ENCODE data around the gene TEX12. TPM values are rescaled to one million over a fixed set of nuclear protein-coding genes. Genes with fewer than 3 reads are reported as not detected.

Gene TEX12
- total RNA-seq (under 1 TPM; 0.17 to 0.99 TPM), polyA plus RNA-seq (ENCODE audit: insufficient read length in 2 of 2) (under 1 TPM in 1 of 2 donors, not detected in 1; 0.14 TPM)
- long read RNA-seq, donor 1, result 0 reads
- long read RNA-seq, donor 2, result 0 reads
- long read RNA-seq, donor 3, result 0 reads
- long read RNA-seq, donor 4, result 0 reads

DNA sequence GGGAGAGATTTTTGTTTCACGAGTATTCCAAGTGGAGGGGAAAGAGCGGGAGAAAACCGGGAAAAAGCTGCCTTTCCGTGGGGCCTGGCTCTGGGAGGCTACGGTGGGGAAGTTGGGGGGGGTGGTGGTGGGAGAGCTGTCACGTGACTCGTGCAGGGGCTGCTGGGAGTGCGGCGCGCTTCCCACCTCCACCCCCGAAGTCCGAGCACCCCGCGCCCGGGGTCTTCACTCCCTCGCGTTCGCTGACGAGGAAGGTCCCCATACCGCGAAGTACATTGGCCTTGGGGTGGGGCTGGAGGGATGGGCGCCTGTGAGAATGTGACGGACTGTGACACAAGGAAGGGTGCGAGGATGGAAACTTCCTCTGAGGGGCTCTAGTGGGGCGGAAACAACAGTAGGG, at the start of gene TEX12:
Gene TEX12, plus strand, starts transcription at position 228 of the 400 bp plus-strand sequence. CDS start 1,897 bp downstream, outside the sequence.
- peaks cover 3% of the 10 kb centered on the region for H3K4me1 ChIP-seq (ENCODE audit: control insufficient read depth, insufficient read depth, low read length)
- H3K4me3 ChIP-seq (ENCODE audit: low read depth, low read length), result no peak within 1 kb of the TSS
- H3K36me3 ChIP-seq (ENCODE audit: control insufficient read depth, insufficient read depth, low read length), result no peaks in the 10 kb centered on the region
- no peaks in the 10 kb centered on the region for H3K9me3 ChIP-seq (ENCODE audit: control insufficient read depth, insufficient read depth, low read length)
- no peak for DNase-seq (ENCODE audit: low read depth in 4 of 6, low spot score in 6 of 6)
- WGBS (ENCODE audit: insufficient coverage), result 78% methylated on average over 18 of the region's 25 CpGs
- H3K27me3 ChIP-seq (ENCODE audit: control insufficient read depth, insufficient read depth, low read length), result no peaks in the 10 kb centered on the region
- no peak within 1 kb of the TSS for H3K27ac ChIP-seq (ENCODE audit: low read depth, low read length)

- H3K36me3 ChIP-seq (ENCODE audit: control insufficient read depth, insufficient read depth, low read length), result no peaks in the 10 kb centered on the region
- H3K4me3 ChIP-seq (ENCODE audit: low read depth, low read length), result no peak overlapping the region
- DNase-seq (ENCODE audit: low read depth in 4 of 6, low spot score in 6 of 6), result no peak
- no peaks in the 10 kb centered on the region for H3K27me3 ChIP-seq (ENCODE audit: control insufficient read depth, insufficient read depth, low read length)
- no peaks in the 10 kb centered on the region for H3K4me1 ChIP-seq (ENCODE audit: control insufficient read depth, insufficient read depth, low read length)
- no peaks in the 10 kb centered on the region for H3K9me3 ChIP-seq (ENCODE audit: control insufficient read depth, insufficient read depth, low read length)
- 100% methylated on average over 1 of the region's 2 CpGs for WGBS (ENCODE audit: insufficient coverage)
- H3K27ac ChIP-seq (ENCODE audit: low read depth, low read length), result no peak overlapping the region
These were observed 49.0 kb upstream of the TEX12 start for GRCh38 chr11:112118176-112118575.

- no peak overlapping the region for H3K4me3 ChIP-seq (ENCODE audit: low read depth, low read length)
- no peaks in the 10 kb centered on the region for H3K27me3 ChIP-seq (ENCODE audit: control insufficient read depth, insufficient read depth, low read length)
- 100% methylated on average over 1 of the region's 5 CpGs for WGBS (ENCODE audit: insufficient coverage)
- no peak overlapping the region for H3K27ac ChIP-seq (ENCODE audit: low read depth, low read length)
- H3K36me3 ChIP-seq (ENCODE audit: control insufficient read depth, insufficient read depth, low read length), result no peaks in the 10 kb centered on the region
- H3K9me3 ChIP-seq (ENCODE audit: control insufficient read depth, insufficient read depth, low read length), result no peaks in the 10 kb centered on the region
- no peak for DNase-seq (ENCODE audit: low read depth in 4 of 6, low spot score in 6 of 6)
- H3K4me1 ChIP-seq (ENCODE audit: control insufficient read depth, insufficient read depth, low read length), result no peaks in the 10 kb centered on the region
These were observed 45.1 kb upstream of the TEX12 start for GRCh38 chr11:112121981-112122615.

DNA sequence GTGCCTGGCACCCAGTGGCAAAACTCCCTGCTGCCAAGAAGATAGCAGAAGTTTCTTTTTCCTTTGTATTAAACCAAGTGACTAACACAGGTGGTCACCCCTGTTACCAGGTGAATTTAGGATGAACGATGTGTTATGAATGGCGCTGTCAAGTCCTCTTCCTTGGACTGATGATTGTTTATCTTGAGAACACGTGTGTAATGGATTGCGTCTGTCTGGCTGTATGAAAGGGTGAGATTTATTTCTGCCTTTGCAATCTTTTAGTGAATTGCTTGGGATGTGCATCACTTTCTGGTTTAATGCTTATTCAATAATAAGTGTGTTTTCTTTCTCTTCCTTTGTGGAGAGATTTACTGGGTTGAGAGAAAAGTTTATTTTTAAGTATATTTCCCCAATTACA, 44.0 kb upstream of the TEX12 start:
- peak in 1 of 6 donors; percentile 17 for DNase-seq (ENCODE audit: low read depth in 4 of 6, low spot score in 6 of 6)
- 38% methylated on average over 2 of the region's 4 CpGs for WGBS (ENCODE audit: insufficient coverage)
- Histone ChIP-seq H3K4me1 (ENCODE audit: control insufficient read depth, insufficient read depth, low read length) (no peaks in the 10 kb centered on the region), H3K36me3 (ENCODE audit: control insufficient read depth, insufficient read depth, low read length) (no peaks in the 10 kb centered on the region), H3K27me3 (ENCODE audit: control insufficient read depth, insufficient read depth, low read length) (no peaks in the 10 kb centered on the region), H3K9me3 (ENCODE audit: control insufficient read depth, insufficient read depth, low read length) (no peaks in the 10 kb centered on the region), H3K27ac (ENCODE audit: low read depth, low read length) (no peak overlapping the region), H3K4me3 (ENCODE audit: low read depth, low read length) (no peak overlapping the region)

DNA sequence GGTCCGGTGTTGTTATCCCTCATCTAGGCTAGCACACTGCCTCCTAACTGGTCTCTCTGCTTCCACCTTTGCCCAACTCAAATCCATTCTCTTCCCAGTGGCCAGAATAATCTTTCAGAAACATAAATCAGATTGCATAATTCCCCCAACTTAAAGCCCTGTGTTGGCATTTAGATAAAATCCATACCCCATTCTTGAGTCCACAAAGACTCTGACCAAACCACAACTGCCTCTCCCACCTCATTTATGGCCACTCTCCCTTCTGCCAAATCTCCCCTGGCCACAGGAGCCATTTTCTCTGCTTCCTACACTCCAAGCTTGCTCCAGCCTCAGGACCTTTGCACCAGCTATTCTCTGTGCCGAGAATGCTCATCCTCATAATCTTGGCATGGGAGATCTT, 40.1 kb upstream of the TEX12 start:
- H3K4me3 ChIP-seq (ENCODE audit: low read depth, low read length), result no peak overlapping the region
- DNase-seq (ENCODE audit: low read depth in 4 of 6, low spot score in 6 of 6), result no peak
- WGBS (ENCODE audit: insufficient coverage), result 100% methylated on average over 1 of the region's 2 CpGs
- no peaks in the 10 kb centered on the region for H3K36me3 ChIP-seq (ENCODE audit: control insufficient read depth, insufficient read depth, low read length)
- no peak overlapping the region for H3K27ac ChIP-seq (ENCODE audit: low read depth, low read length)
- H3K27me3 ChIP-seq (ENCODE audit: control insufficient read depth, insufficient read depth, low read length), result no peaks in the 10 kb centered on the region
- no peaks in the 10 kb centered on the region for H3K4me1 ChIP-seq (ENCODE audit: control insufficient read depth, insufficient read depth, low read length)
- H3K9me3 ChIP-seq (ENCODE audit: control insufficient read depth, insufficient read depth, low read length), result no peaks in the 10 kb centered on the region

- peak in 4 of 6 donors; percentile 6 to 69 (median 9) for DNase-seq (ENCODE audit: low read depth in 4 of 6, low spot score in 6 of 6)
- Histone ChIP-seq H3K4me3 (ENCODE audit: low read depth, low read length) (no peak overlapping the region), H3K9me3 (ENCODE audit: control insufficient read depth, insufficient read depth, low read length) (no peaks in the 10 kb centered on the region), H3K36me3 (ENCODE audit: control insufficient read depth, insufficient read depth, low read length) (no peaks in the 10 kb centered on the region), H3K4me1 (ENCODE audit: control insufficient read depth, insufficient read depth, low read length) (no peaks in the 10 kb centered on the region), H3K27me3 (ENCODE audit: control insufficient read depth, insufficient read depth, low read length) (no peaks in the 10 kb centered on the region), H3K27ac (ENCODE audit: low read depth, low read length) (no peak overlapping the region)
- 40% methylated on average over 3 of the region's 3 CpGs for WGBS (ENCODE audit: insufficient coverage)
These were observed 38.6 kb upstream of the TEX12 start for GRCh38 chr11:112128483-112129121.

- peak in 1 of 6 donors; percentile 4 for DNase-seq (ENCODE audit: low read depth in 4 of 6, low spot score in 6 of 6)
- no peak overlapping the region for H3K4me3 ChIP-seq (ENCODE audit: low read depth, low read length)
- H3K9me3 ChIP-seq (ENCODE audit: control insufficient read depth, insufficient read depth, low read length), result no peaks in the 10 kb centered on the region
- H3K27ac ChIP-seq (ENCODE audit: low read depth, low read length), result no peak overlapping the region
- H3K27me3 ChIP-seq (ENCODE audit: control insufficient read depth, insufficient read depth, low read length), result no peaks in the 10 kb centered on the region
- 94% methylated on average over 5 of the region's 5 CpGs for WGBS (ENCODE audit: insufficient coverage)
- no peaks in the 10 kb centered on the region for H3K4me1 ChIP-seq (ENCODE audit: control insufficient read depth, insufficient read depth, low read length)
- no peaks in the 10 kb centered on the region for H3K36me3 ChIP-seq (ENCODE audit: control insufficient read depth, insufficient read depth, low read length)
These were observed 37.5 kb upstream of the TEX12 start for GRCh38 chr11:112129656-112130055.

DNA sequence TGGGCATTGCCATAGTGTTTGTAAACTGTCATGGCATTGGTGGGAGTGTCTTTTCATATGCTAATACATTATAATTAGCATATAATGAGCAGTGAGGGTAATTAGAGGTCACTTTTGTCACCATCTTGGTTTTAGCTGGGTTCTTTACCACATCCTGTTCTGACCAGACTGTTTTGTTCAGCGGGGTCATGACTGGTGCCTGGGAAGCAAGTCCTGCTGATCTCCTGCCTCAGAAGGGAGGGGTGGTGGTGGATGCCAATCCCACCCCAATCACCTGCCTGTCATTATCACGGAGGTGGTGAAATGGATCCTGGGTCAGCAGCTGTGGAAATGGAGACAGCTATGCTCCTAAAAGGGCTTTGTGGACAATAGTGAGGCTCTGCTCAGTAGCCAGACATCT, 34.4 kb upstream of the TEX12 start:
- Histone ChIP-seq H3K4me1 (ENCODE audit: control insufficient read depth, insufficient read depth, low read length) (no peaks in the 10 kb centered on the region), H3K9me3 (ENCODE audit: control insufficient read depth, insufficient read depth, low read length) (no peaks in the 10 kb centered on the region), H3K36me3 (ENCODE audit: control insufficient read depth, insufficient read depth, low read length) (no peaks in the 10 kb centered on the region), H3K4me3 (ENCODE audit: low read depth, low read length) (no peak overlapping the region), H3K27ac (ENCODE audit: low read depth, low read length) (no peak overlapping the region), H3K27me3 (ENCODE audit: control insufficient read depth, insufficient read depth, low read length) (no peaks in the 10 kb centered on the region)
- DNase-seq (ENCODE audit: low read depth in 4 of 6, low spot score in 6 of 6), result no peak
- WGBS (ENCODE audit: insufficient coverage), result 100% methylated on average over 1 of the region's 2 CpGs

DNA sequence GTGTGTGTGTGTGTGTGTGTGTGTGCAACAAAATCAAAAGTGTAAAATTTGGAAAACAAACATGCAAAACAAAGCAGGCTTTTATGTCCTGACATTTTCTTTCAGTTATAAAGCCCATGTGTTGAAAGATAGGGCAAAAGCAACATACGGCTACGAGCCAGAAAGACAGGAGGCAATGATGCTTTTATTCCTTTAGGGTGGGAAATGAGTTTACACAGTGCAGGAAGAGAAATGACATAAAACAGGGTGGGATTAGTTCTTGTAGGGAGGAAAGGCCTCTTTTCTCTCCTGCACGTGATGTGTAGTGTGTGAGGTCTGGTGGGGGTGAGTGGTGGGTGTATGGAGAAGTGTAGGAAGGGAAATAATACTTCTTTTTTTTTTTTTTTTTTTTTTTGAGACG, 32.7 kb upstream of the TEX12 start:
- Histone ChIP-seq H3K9me3 (ENCODE audit: control insufficient read depth, insufficient read depth, low read length) (no peaks in the 10 kb centered on the region), H3K27me3 (ENCODE audit: control insufficient read depth, insufficient read depth, low read length) (no peaks in the 10 kb centered on the region), H3K4me1 (ENCODE audit: control insufficient read depth, insufficient read depth, low read length) (no peaks in the 10 kb centered on the region), H3K27ac (ENCODE audit: low read depth, low read length) (no peak overlapping the region), H3K4me3 (ENCODE audit: low read depth, low read length) (no peak overlapping the region), H3K36me3 (ENCODE audit: control insufficient read depth, insufficient read depth, low read length) (no peaks in the 10 kb centered on the region)
- 74% methylated on average over 2 of the region's 4 CpGs for WGBS (ENCODE audit: insufficient coverage)
- DNase-seq (ENCODE audit: low read depth in 4 of 6, low spot score in 6 of 6), result peak in 1 of 6 donors; percentile 5

- no peak for DNase-seq (ENCODE audit: low read depth in 4 of 6, low spot score in 6 of 6)
- H3K4me3 ChIP-seq (ENCODE audit: low read depth, low read length), result no peak overlapping the region
- no peaks in the 10 kb centered on the region for H3K9me3 ChIP-seq (ENCODE audit: control insufficient read depth, insufficient read depth, low read length)
- H3K36me3 ChIP-seq (ENCODE audit: control insufficient read depth, insufficient read depth, low read length), result no peaks in the 10 kb centered on the region
- no peaks in the 10 kb centered on the region for H3K4me1 ChIP-seq (ENCODE audit: control insufficient read depth, insufficient read depth, low read length)
- no peaks in the 10 kb centered on the region for H3K27me3 ChIP-seq (ENCODE audit: control insufficient read depth, insufficient read depth, low read length)
- 100% methylated on average over 1 of the region's 3 CpGs for WGBS (ENCODE audit: insufficient coverage)
- no peak overlapping the region for H3K27ac ChIP-seq (ENCODE audit: low read depth, low read length)
These were observed 23.6 kb upstream of the TEX12 start for GRCh38 chr11:112143597-112143996.
